H1 (cell line): Measurements from ENCODE around the gene CCNY. TPM values are rescaled to one million over a fixed set of nuclear protein-coding genes. Genes with fewer than 3 reads are reported as not detected.

ENCODE experiments used
- CTCF ChIA-PET: fragments of 300-600 bp; sonication (Branson Sonifier 250); formaldehyde crosslinking; loops from one replicate; lab custom pipeline; 2021; ENCODE audit not compliant: partially characterized antibody; lab: Charles Lee
- POLR2A ChIA-PET: fragments of 300-600 bp; sonication (Branson Sonifier 250); formaldehyde crosslinking; loops from one replicate; lab custom pipeline; 2021; ENCODE audit warnings: inconsistent platforms; ENCODE audit not compliant: partially characterized antibody; lab: Charles Lee
- DNase-seq, 2 experiments: peaks; one replicate each; pipeline versions ENCODE4 v3.0.0 to v3.0.0-alpha.2; 2010 to 2022; ENCODE audit warnings: low spot score in 2 of 2, low read depth in 1 of 2, mixed read lengths in 1 of 2
- FAIRE-seq: peaks from 2 replicates; lab custom pipeline; 2011; peaks lifted over from hg19 to GRCh38; lab: Jason Lieb, UNC
- H2AFZ ChIP-seq: 2 replicates; pipeline ENCODE4 v1.8.1; 2012; ENCODE audit warnings: low read length, inconsistent platforms
- H2AK5ac ChIP-seq: 2 replicates; pipeline ENCODE4 v1.6.1; 2013; ENCODE audit warnings: low read depth, low read length
- H2BK120ac ChIP-seq: replicated peaks from 2 replicates; pipeline ENCODE3; 2013; ENCODE audit warnings: low read depth, low read length, inconsistent platforms
- H2BK12ac ChIP-seq: 2 replicates; pipeline ENCODE4 v1.6.1; 2013; ENCODE audit warnings: low read depth, low read length
- H2BK15ac ChIP-seq: 2 replicates; pipeline ENCODE4 v1.6.1; 2013; ENCODE audit warnings: low read length
- H2BK20ac ChIP-seq: 2 replicates; pipeline ENCODE4 v1.6.1; 2013; ENCODE audit warnings: low read length
- H2BK5ac ChIP-seq: 2 replicates; pipeline ENCODE4 v1.6.1; 2013; ENCODE audit warnings: low read depth, low read length
- H3K14ac ChIP-seq: 2 replicates; pipeline ENCODE4 v1.6.1; 2013; ENCODE audit warnings: inconsistent platforms; ENCODE audit not compliant: insufficient read length
- H3K18ac ChIP-seq: 2 replicates; pipeline ENCODE4 v1.6.1; 2013; ENCODE audit warnings: low read length; ENCODE audit errors: extremely low read depth
- H3K23ac ChIP-seq: 2 replicates; pipeline ENCODE4 v1.6.1; 2013; ENCODE audit warnings: inconsistent platforms; ENCODE audit not compliant: insufficient read length
- H3K23me2 ChIP-seq: 2 replicates; pipeline ENCODE4 v1.6.1; 2013; ENCODE audit warnings: low read depth, low read length
- H3K27ac ChIP-seq: 2 replicates; pipeline ENCODE4 v1.6.1; 2011; ENCODE audit warnings: low read depth, low read length, inconsistent platforms
- H3K27me3 ChIP-seq, 4 experiments: replicated peaks in 1 of 4; 1 replicate in 1 of 4; 2 replicates in 3 of 4; pipeline versions ENCODE4 v1.6.1 to v1.8.1; 2011 to 2013; ENCODE audit warnings: low read length in 3 of 4, mild to moderate bottlenecking in 3 of 4, inconsistent platforms in 2 of 4, mixed read lengths in 2 of 4, moderate library complexity in 1 of 4; ENCODE audit not compliant: control insufficient read depth in 3 of 4, insufficient read depth in 3 of 4; ENCODE audit errors: extremely low read depth in 1 of 4
- H3K36me3 ChIP-seq, 4 experiments: 2 replicates each; pipeline versions ENCODE4 v1.6.1 to v1.8.1; 2011 to 2013; ENCODE audit warnings: mild to moderate bottlenecking in 4 of 4, low read length in 3 of 4, moderate library complexity in 2 of 4, control low read depth in 1 of 4, inconsistent platforms in 1 of 4; ENCODE audit not compliant: insufficient read depth in 4 of 4, control insufficient read depth in 2 of 4
- H3K4ac ChIP-seq: replicated peaks from 2 replicates; pipeline ENCODE3; 2013; ENCODE audit warnings: low read length, low read depth, mixed read lengths, inconsistent platforms; ENCODE audit not compliant: insufficient read length
- H3K4me1 ChIP-seq, 4 experiments: replicated peaks in 1 of 4; 1 replicate in 1 of 4; 2 replicates in 3 of 4; pipeline versions ENCODE4 v1.6.1 to v1.8.1; 2011 to 2013; ENCODE audit warnings: low read length in 3 of 4, inconsistent platforms in 2 of 4, mixed read lengths in 1 of 4; ENCODE audit not compliant: insufficient read depth in 4 of 4, control insufficient read depth in 3 of 4
- H3K4me2 ChIP-seq, 2 experiments: 2 replicates each; pipeline versions ENCODE4 v1.6.1 to v1.8.1; 2011 to 2013; ENCODE audit warnings: low read depth in 2 of 2, low read length in 2 of 2, control low read depth in 1 of 2, inconsistent platforms in 1 of 2, mild to moderate bottlenecking in 1 of 2; ENCODE audit not compliant: insufficient read depth in 1 of 2
- H3K4me3 ChIP-seq, 4 experiments: fragments of 200-600, 300-600 bp in 1 of 4; sonication (generic), shearing (Covaris generic), sonication (Bioruptor Twin) in 1 of 4; 2 replicates each; pipeline versions ENCODE4 v1.5.1 to v1.8.1; 2011 to 2016; ENCODE audit warnings: low read length in 4 of 4, low read depth in 3 of 4, control low read depth in 2 of 4, inconsistent platforms in 2 of 4, mild to moderate bottlenecking in 2 of 4, mixed read lengths in 1 of 4, moderate library complexity in 1 of 4; ENCODE audit not compliant: insufficient read depth in 2 of 4; ENCODE audit errors: extremely low read depth in 1 of 4
- H3K56ac ChIP-seq: replicated peaks from 2 replicates; pipeline ENCODE3; 2013; ENCODE audit warnings: low read depth, mild to moderate bottlenecking, mixed read lengths, low read length, inconsistent platforms; ENCODE audit not compliant: insufficient read length
- H3K79me1 ChIP-seq: 2 replicates; pipeline ENCODE4 v1.6.1; 2013; ENCODE audit warnings: low read depth, low read length, control low read depth
- H3K79me2 ChIP-seq, 2 experiments: 2 replicates each; pipeline versions ENCODE4 v1.6.1 to v1.8.1; 2012 to 2013; ENCODE audit warnings: low read length in 2 of 2, mild to moderate bottlenecking in 2 of 2, inconsistent platforms in 1 of 2; ENCODE audit not compliant: insufficient read depth in 2 of 2, control insufficient read depth in 1 of 2
- H3K9ac ChIP-seq, 4 experiments: replicated peaks in 1 of 4; 1 replicate in 1 of 4; 2 replicates in 3 of 4; pipeline versions ENCODE4 v1.6.1 to v1.8.1; 2011 to 2013; ENCODE audit warnings: low read depth in 3 of 4, low read length in 3 of 4, control low read depth in 2 of 4, mild to moderate bottlenecking in 2 of 4, moderate library complexity in 2 of 4, inconsistent platforms in 1 of 4; ENCODE audit errors: extremely low read depth in 1 of 4
- H3K9me3 ChIP-seq, 2 experiments: 2 replicates each; pipeline versions ENCODE4 v1.6.1 to v1.8.1; 2012 to 2013; ENCODE audit warnings: mild to moderate bottlenecking in 2 of 2, moderate library complexity in 2 of 2, control low read depth in 1 of 2, inconsistent platforms in 1 of 2, low read depth in 1 of 2, low read length in 1 of 2, mixed read lengths in 1 of 2; ENCODE audit not compliant: insufficient read depth in 2 of 2
- H4K20me1 ChIP-seq, 2 experiments: replicated peaks in 1 of 2; 2 replicates each; pipeline versions ENCODE3 to v1.8.1; 2011 to 2013; ENCODE audit warnings: inconsistent platforms in 2 of 2, low read length in 2 of 2, mild to moderate bottlenecking in 1 of 2; ENCODE audit not compliant: insufficient read depth in 2 of 2, control insufficient read depth in 1 of 2
- H4K5ac ChIP-seq: 2 replicates; pipeline ENCODE4 v1.6.1; 2013; ENCODE audit warnings: low read length, low read depth, mixed read lengths, inconsistent platforms; ENCODE audit not compliant: insufficient read length
- H4K8ac ChIP-seq: 2 replicates; pipeline ENCODE4 v1.8.0; 2013; ENCODE audit warnings: mild to moderate bottlenecking, moderate library complexity, low read length, inconsistent platforms; ENCODE audit not compliant: insufficient read depth; ENCODE audit errors: extremely low read depth
- H4K91ac ChIP-seq: replicated peaks from 2 replicates; pipeline ENCODE3; 2013; ENCODE audit warnings: low read length, mixed read lengths, inconsistent platforms; ENCODE audit not compliant: insufficient read length
- ATF3 ChIP-seq: IDR thresholded peaks from 2 replicates; pipeline ENCODE4 v1.6.1; 2011; ENCODE audit warnings: low read depth, mild to moderate bottlenecking, low read length; ENCODE audit not compliant: insufficient read depth
- CBX8 ChIP-seq: fragments of 300-800, 300-1000 bp; sonication (generic); IDR thresholded peaks from 2 replicates; pipeline ENCODE4 v1.7.1; 2016; ENCODE audit warnings: low read depth, low read length, borderline replicate concordance
- CHD1 ChIP-seq: IDR thresholded peaks from 2 replicates; pipeline ENCODE4 v1.6.1; 2012; ENCODE audit warnings: low read depth, low read length, improper control_type of control experiment
- EGR1 ChIP-seq: IDR thresholded peaks from 2 replicates; pipeline ENCODE4 v1.6.1; 2011; ENCODE audit warnings: low read depth, low read length, borderline replicate concordance
- FOSL1 ChIP-seq: IDR thresholded peaks from 2 replicates; pipeline ENCODE4 v1.6.1; 2011; ENCODE audit warnings: mild to moderate bottlenecking, low read depth, low read length, moderate library complexity; ENCODE audit not compliant: insufficient read depth
- GTF2F1 ChIP-seq: IDR thresholded peaks from 2 replicates; pipeline ENCODE4 v1.6.1; 2012; ENCODE audit warnings: low read depth, low read length, improper control_type of control experiment, borderline replicate concordance
- HDAC2 ChIP-seq, 2 experiments: fragments of 300-600 bp in 1 of 2; sonication (generic) in 1 of 2; IDR thresholded peaks; 2 replicates each; pipeline ENCODE4 v1.6.1; 2011 to 2012; ENCODE audit warnings: low read depth in 2 of 2, low read length in 2 of 2, mild to moderate bottlenecking in 2 of 2, moderate library complexity in 2 of 2, borderline replicate concordance in 1 of 2, inconsistent platforms in 1 of 2
- HDAC6 ChIP-seq: IDR thresholded peaks from one replicate; pipeline ENCODE4 v1.7.1; 2012; ENCODE audit warnings: low read depth, mild to moderate bottlenecking, inconsistent platforms, low read length, moderate library complexity
- KDM1A ChIP-seq: fragments of 200-600, 300-600 bp; sonication (generic); IDR thresholded peaks from 2 replicates; pipeline ENCODE4 v1.7.1; 2016; ENCODE audit warnings: mild to moderate bottlenecking, low read length, borderline replicate concordance
- PHF8 ChIP-seq: fragments of 200-600 bp; sonication (generic); conservative IDR thresholded peaks from 2 replicates; pipeline ENCODE4 v1.7.1; 2012; ENCODE audit warnings: low read depth, mild to moderate bottlenecking, inconsistent platforms, low read length, moderate library complexity
- POLR2AphosphoS5 ChIP-seq: IDR thresholded peaks from 2 replicates; pipeline ENCODE4 v1.6.1; 2011; ENCODE audit warnings: low read depth, low read length
- SP1 ChIP-seq: IDR thresholded peaks from 2 replicates; pipeline ENCODE4 v1.6.1; 2011; ENCODE audit warnings: low read depth, low read length
- TBP ChIP-seq: IDR thresholded peaks from 2 replicates; pipeline ENCODE4 v1.6.1; 2011; ENCODE audit warnings: low read depth, low read length, improper control_type of control experiment
- ZNF274 ChIP-seq: IDR thresholded peaks from 2 replicates; pipeline ENCODE4 v1.7.0; 2012; ENCODE audit warnings: low read length, borderline replicate concordance; ENCODE audit errors: extremely low read depth
- WGBS, 2 experiments: shearing (Covaris generic) in 1 of 2; methylation state at CpG; one replicate each; pipeline versions ENCODE4 v1.1.6 to v1.1.7; 2013 to 2015; ENCODE audit warnings: low lambda C conversion rate in 2 of 2, mixed read lengths in 2 of 2, inconsistent platforms in 1 of 2, low coverage in 1 of 2, missing lambda C conversion rate in 1 of 2; ENCODE audit not compliant: insufficient replicate concordance in 2 of 2, insufficient coverage in 1 of 2, insufficient read length in 1 of 2; ENCODE audit errors: extremely low coverage in 1 of 2, missing lambda C conversion rate in 1 of 2; 5-methylcytosine and 5-hydroxymethylcytosine counted together
- polyA plus RNA-seq, 7 experiments: library from polyadenylated mRNA; depleted of rRNA in 3 of 7; stranded (reverse) in 5 of 7; unstranded in 2 of 7; fragments of >200 nt in 5 of 7; fragments of 200-250 nt in 2 of 7; gene quantifications; 1 replicate in 5 of 7; 2 replicates in 1 of 7; 4 replicates in 1 of 7; pipeline versions ENCODE4 v1.2.1 to v1.2.3, GENCODE V29; 2011 to 2013; ENCODE audit warnings: missing spikeins in 2 of 7, mixed read lengths in 2 of 7
- total RNA-seq: library from RNA; stranded (reverse); fragmentation: NEBNext Ultra II Directional; extraction: Animal tissue kit (Norgen Biotek cat#: 25700); gene quantifications from 2 replicates; pipeline ENCODE4 v1.2.1, GENCODE V29; 2021

Gene CCNY
- total and polyA plus RNA-seq, 2 of the 8 experiments (the other 6 are each of a cell fraction or from before 2014, with no cell fraction given): 25.3 to 68.2 TPM

GRCh38 chr10:35578618-35578956 lies 242.3 kb downstream of the CCNY start:
- Histone ChIP-seq H4K5ac (no peak overlapping the region), H2BK15ac (0 out of 2 replicates have a peak overlapping the region, but pooled peaks have one; percentile 31), H3K4me3 (no peak overlapping the region), H3K4me1 (peaks cover 1 to 6% (median 3%) of the 10 kb centered on the region in 4 experiments; a peak in 6 of 7 replicates), H4K20me1 (no peaks in the 10 kb centered on the region), H3K36me3 (no peaks in the 10 kb centered on the region), H2AK5ac (no peak overlapping the region), H2BK5ac (no peak overlapping the region), H4K91ac (no peak overlapping the region), H3K27ac (no peak overlapping the region; the same call in 1 of the 2 replicates), H3K9ac (no peak overlapping the region), H3K23ac (no peak overlapping the region), H3K23me2 (no peaks in the 10 kb centered on the region), H2AFZ (no peak overlapping the region), H3K18ac (no peak overlapping the region), H3K56ac (no peak overlapping the region), H4K8ac (no peak overlapping the region), H3K4ac (no peak overlapping the region), H3K9me3 (no peaks in the 10 kb centered on the region), H3K79me1 (no peaks in the 10 kb centered on the region), H2BK12ac (no peak overlapping the region), H2BK120ac (no peak overlapping the region), H3K14ac (no peak overlapping the region), H3K79me2 (no peaks in the 10 kb centered on the region), H3K4me2 (no peak overlapping the region), H2BK20ac (no peak overlapping the region), H3K27me3 (no peaks in the 10 kb centered on the region)
- FAIRE-seq (no peak), DNase-seq (no peak)
- WGBS, 2 experiments: 92% methylated on average over 4 of the region's 4 CpGs; no CpG with 5 or more reads in 1 of the 2 experiments
- ChIA-PET POLR2A (interaction anchor here (1.3 kb wide), 1 partner anchor 15 kb away, joined by 4 read pairs; no protein-coding TSS in a partner anchor), CTCF (interaction anchor here (2.7 kb wide), 1 partner anchor 10 kb away, joined by 10 read pairs; no protein-coding TSS in a partner anchor)
- no peak for TF ChIP-seq ATF3
- no peak for TF ChIP-seq CHD1
- no peak for TF ChIP-seq GTF2F1
- no peak for TF ChIP-seq SP1
- no peak for TF ChIP-seq POLR2AphosphoS5
- no peak for TF ChIP-seq FOSL1
- TF ChIP-seq TBP: no peak
- TF ChIP-seq EGR1: no peak
- no peak for TF ChIP-seq KDM1A
- TF ChIP-seq ZNF274: no peak
- no peak for TF ChIP-seq PHF8
- no peak for TF ChIP-seq CBX8
- no peak for TF ChIP-seq HDAC2 (IDR thresholded peaks at IDR 0.05; ENCODE audit: borderline replicate concordance in 1 of 2, low read depth in 2 of 2, low read length in 2 of 2)
- no peak for TF ChIP-seq HDAC6
